H1 (cell line): ENCODE data around the gene KAT8. TPM values are rescaled to one million over a fixed set of nuclear protein-coding genes. Genes with fewer than 3 reads are reported as not detected.

Experiments
- CTCF ChIA-PET: fragments of 300-600 bp; sonication (Branson Sonifier 250); formaldehyde crosslinking; loops from one replicate; lab custom pipeline; 2021; ENCODE audit not compliant: partially characterized antibody; lab: Charles Lee
- POLR2A ChIA-PET: fragments of 300-600 bp; sonication (Branson Sonifier 250); formaldehyde crosslinking; loops from one replicate; lab custom pipeline; 2021; ENCODE audit warnings: inconsistent platforms; ENCODE audit not compliant: partially characterized antibody; lab: Charles Lee
- DNase-seq, 2 experiments: peaks; one replicate each; pipeline versions ENCODE4 v3.0.0 to v3.0.0-alpha.2; 2010 to 2022; ENCODE audit warnings: low spot score in 2 of 2, low read depth in 1 of 2, mixed read lengths in 1 of 2
- FAIRE-seq: peaks from 2 replicates; lab custom pipeline; 2011; peaks lifted over from hg19 to GRCh38; lab: Jason Lieb, UNC
- H2AFZ ChIP-seq: 2 replicates; pipeline ENCODE4 v1.8.1; 2012; ENCODE audit warnings: low read length, inconsistent platforms
- H2AK5ac ChIP-seq: 2 replicates; pipeline ENCODE4 v1.6.1; 2013; ENCODE audit warnings: low read depth, low read length
- H2BK120ac ChIP-seq: replicated peaks from 2 replicates; pipeline ENCODE3; 2013; ENCODE audit warnings: low read depth, low read length, inconsistent platforms
- H2BK12ac ChIP-seq: 2 replicates; pipeline ENCODE4 v1.6.1; 2013; ENCODE audit warnings: low read depth, low read length
- H2BK15ac ChIP-seq: 2 replicates; pipeline ENCODE4 v1.6.1; 2013; ENCODE audit warnings: low read length
- H2BK20ac ChIP-seq: 2 replicates; pipeline ENCODE4 v1.6.1; 2013; ENCODE audit warnings: low read length
- H2BK5ac ChIP-seq: 2 replicates; pipeline ENCODE4 v1.6.1; 2013; ENCODE audit warnings: low read depth, low read length
- H3K14ac ChIP-seq: 2 replicates; pipeline ENCODE4 v1.6.1; 2013; ENCODE audit warnings: inconsistent platforms; ENCODE audit not compliant: insufficient read length
- H3K18ac ChIP-seq: 2 replicates; pipeline ENCODE4 v1.6.1; 2013; ENCODE audit warnings: low read length; ENCODE audit errors: extremely low read depth
- H3K23ac ChIP-seq: 2 replicates; pipeline ENCODE4 v1.6.1; 2013; ENCODE audit warnings: inconsistent platforms; ENCODE audit not compliant: insufficient read length
- H3K23me2 ChIP-seq: 2 replicates; pipeline ENCODE4 v1.6.1; 2013; ENCODE audit warnings: low read depth, low read length
- H3K27ac ChIP-seq: 2 replicates; pipeline ENCODE4 v1.6.1; 2011; ENCODE audit warnings: low read depth, low read length, inconsistent platforms
- H3K27me3 ChIP-seq, 4 experiments: replicated peaks in 1 of 4; 1 replicate in 1 of 4; 2 replicates in 3 of 4; pipeline versions ENCODE4 v1.6.1 to v1.8.1; 2011 to 2013; ENCODE audit warnings: low read length in 3 of 4, mild to moderate bottlenecking in 3 of 4, inconsistent platforms in 2 of 4, mixed read lengths in 2 of 4, moderate library complexity in 1 of 4; ENCODE audit not compliant: control insufficient read depth in 3 of 4, insufficient read depth in 3 of 4; ENCODE audit errors: extremely low read depth in 1 of 4
- H3K36me3 ChIP-seq, 4 experiments: 2 replicates each; pipeline versions ENCODE4 v1.6.1 to v1.8.1; 2011 to 2013; ENCODE audit warnings: mild to moderate bottlenecking in 4 of 4, low read length in 3 of 4, moderate library complexity in 2 of 4, control low read depth in 1 of 4, inconsistent platforms in 1 of 4; ENCODE audit not compliant: insufficient read depth in 4 of 4, control insufficient read depth in 2 of 4
- H3K4ac ChIP-seq: replicated peaks from 2 replicates; pipeline ENCODE3; 2013; ENCODE audit warnings: low read length, low read depth, mixed read lengths, inconsistent platforms; ENCODE audit not compliant: insufficient read length
- H3K4me1 ChIP-seq, 4 experiments: replicated peaks in 1 of 4; 1 replicate in 1 of 4; 2 replicates in 3 of 4; pipeline versions ENCODE4 v1.6.1 to v1.8.1; 2011 to 2013; ENCODE audit warnings: low read length in 3 of 4, inconsistent platforms in 2 of 4, mixed read lengths in 1 of 4; ENCODE audit not compliant: insufficient read depth in 4 of 4, control insufficient read depth in 3 of 4
- H3K4me2 ChIP-seq, 2 experiments: 2 replicates each; pipeline versions ENCODE4 v1.6.1 to v1.8.1; 2011 to 2013; ENCODE audit warnings: low read depth in 2 of 2, low read length in 2 of 2, control low read depth in 1 of 2, inconsistent platforms in 1 of 2, mild to moderate bottlenecking in 1 of 2; ENCODE audit not compliant: insufficient read depth in 1 of 2
- H3K4me3 ChIP-seq, 4 experiments: fragments of 200-600, 300-600 bp in 1 of 4; sonication (generic), shearing (Covaris generic), sonication (Bioruptor Twin) in 1 of 4; 2 replicates each; pipeline versions ENCODE4 v1.5.1 to v1.8.1; 2011 to 2016; ENCODE audit warnings: low read length in 4 of 4, low read depth in 3 of 4, control low read depth in 2 of 4, inconsistent platforms in 2 of 4, mild to moderate bottlenecking in 2 of 4, mixed read lengths in 1 of 4, moderate library complexity in 1 of 4; ENCODE audit not compliant: insufficient read depth in 2 of 4; ENCODE audit errors: extremely low read depth in 1 of 4
- H3K56ac ChIP-seq: replicated peaks from 2 replicates; pipeline ENCODE3; 2013; ENCODE audit warnings: low read depth, mild to moderate bottlenecking, mixed read lengths, low read length, inconsistent platforms; ENCODE audit not compliant: insufficient read length
- H3K79me1 ChIP-seq: 2 replicates; pipeline ENCODE4 v1.6.1; 2013; ENCODE audit warnings: low read depth, low read length, control low read depth
- H3K79me2 ChIP-seq, 2 experiments: 2 replicates each; pipeline versions ENCODE4 v1.6.1 to v1.8.1; 2012 to 2013; ENCODE audit warnings: low read length in 2 of 2, mild to moderate bottlenecking in 2 of 2, inconsistent platforms in 1 of 2; ENCODE audit not compliant: insufficient read depth in 2 of 2, control insufficient read depth in 1 of 2
- H3K9ac ChIP-seq, 4 experiments: replicated peaks in 1 of 4; 1 replicate in 1 of 4; 2 replicates in 3 of 4; pipeline versions ENCODE4 v1.6.1 to v1.8.1; 2011 to 2013; ENCODE audit warnings: low read depth in 3 of 4, low read length in 3 of 4, control low read depth in 2 of 4, mild to moderate bottlenecking in 2 of 4, moderate library complexity in 2 of 4, inconsistent platforms in 1 of 4; ENCODE audit errors: extremely low read depth in 1 of 4
- H3K9me3 ChIP-seq, 2 experiments: 2 replicates each; pipeline versions ENCODE4 v1.6.1 to v1.8.1; 2012 to 2013; ENCODE audit warnings: mild to moderate bottlenecking in 2 of 2, moderate library complexity in 2 of 2, control low read depth in 1 of 2, inconsistent platforms in 1 of 2, low read depth in 1 of 2, low read length in 1 of 2, mixed read lengths in 1 of 2; ENCODE audit not compliant: insufficient read depth in 2 of 2
- H4K20me1 ChIP-seq, 2 experiments: replicated peaks in 1 of 2; 2 replicates each; pipeline versions ENCODE3 to v1.8.1; 2011 to 2013; ENCODE audit warnings: inconsistent platforms in 2 of 2, low read length in 2 of 2, mild to moderate bottlenecking in 1 of 2; ENCODE audit not compliant: insufficient read depth in 2 of 2, control insufficient read depth in 1 of 2
- H4K5ac ChIP-seq: 2 replicates; pipeline ENCODE4 v1.6.1; 2013; ENCODE audit warnings: low read length, low read depth, mixed read lengths, inconsistent platforms; ENCODE audit not compliant: insufficient read length
- H4K8ac ChIP-seq: 2 replicates; pipeline ENCODE4 v1.8.0; 2013; ENCODE audit warnings: mild to moderate bottlenecking, moderate library complexity, low read length, inconsistent platforms; ENCODE audit not compliant: insufficient read depth; ENCODE audit errors: extremely low read depth
- H4K91ac ChIP-seq: replicated peaks from 2 replicates; pipeline ENCODE3; 2013; ENCODE audit warnings: low read length, mixed read lengths, inconsistent platforms; ENCODE audit not compliant: insufficient read length
- EZH2 ChIP-seq: fragments of 200-600 bp; sonication (generic); IDR thresholded peaks from 2 replicates; pipeline ENCODE4 v1.7.1; 2012; ENCODE audit warnings: low read depth, mild to moderate bottlenecking, moderate library complexity, low read length, inconsistent platforms; ENCODE audit not compliant: severe bottlenecking
- KDM4A ChIP-seq: IDR thresholded peaks from one replicate; pipeline ENCODE4 v1.7.1; 2012; ENCODE audit warnings: low read depth, mild to moderate bottlenecking, moderate library complexity, low read length, inconsistent platforms; ENCODE audit not compliant: severe bottlenecking
- SIN3A ChIP-seq, 2 experiments: IDR thresholded peaks in 1 of 2; conservative IDR thresholded peaks in 1 of 2; 2 replicates each; pipeline ENCODE4 v1.6.1; 2011 to 2012; ENCODE audit warnings: low read length in 2 of 2, improper control_type of control experiment in 1 of 2, low read depth in 1 of 2, mild to moderate bottlenecking in 1 of 2
- SIRT6 ChIP-seq: IDR thresholded peaks from one replicate; pipeline ENCODE4 v1.7.1; 2012; ENCODE audit warnings: low read length, inconsistent platforms
- WGBS, 2 experiments: shearing (Covaris generic) in 1 of 2; methylation state at CpG; one replicate each; pipeline versions ENCODE4 v1.1.6 to v1.1.7; 2013 to 2015; ENCODE audit warnings: low lambda C conversion rate in 2 of 2, mixed read lengths in 2 of 2, inconsistent platforms in 1 of 2, low coverage in 1 of 2, missing lambda C conversion rate in 1 of 2; ENCODE audit not compliant: insufficient replicate concordance in 2 of 2, insufficient coverage in 1 of 2, insufficient read length in 1 of 2; ENCODE audit errors: extremely low coverage in 1 of 2, missing lambda C conversion rate in 1 of 2; 5-methylcytosine and 5-hydroxymethylcytosine counted together
- polyA plus RNA-seq, 7 experiments: library from polyadenylated mRNA; depleted of rRNA in 3 of 7; stranded (reverse) in 5 of 7; unstranded in 2 of 7; fragments of >200 nt in 5 of 7; fragments of 200-250 nt in 2 of 7; gene quantifications; 1 replicate in 5 of 7; 2 replicates in 1 of 7; 4 replicates in 1 of 7; pipeline versions ENCODE4 v1.2.1 to v1.2.3, GENCODE V29; 2011 to 2013; ENCODE audit warnings: missing spikeins in 2 of 7, mixed read lengths in 2 of 7
- total RNA-seq: library from RNA; stranded (reverse); fragmentation: NEBNext Ultra II Directional; extraction: Animal tissue kit (Norgen Biotek cat#: 25700); gene quantifications from 2 replicates; pipeline ENCODE4 v1.2.1, GENCODE V29; 2021

The KAT8 gene
- total and polyA plus RNA-seq, 2 of the 8 experiments (the other 6 are each of a cell fraction or from before 2014, with no cell fraction given): 52.6 to 61.6 TPM

DNA sequence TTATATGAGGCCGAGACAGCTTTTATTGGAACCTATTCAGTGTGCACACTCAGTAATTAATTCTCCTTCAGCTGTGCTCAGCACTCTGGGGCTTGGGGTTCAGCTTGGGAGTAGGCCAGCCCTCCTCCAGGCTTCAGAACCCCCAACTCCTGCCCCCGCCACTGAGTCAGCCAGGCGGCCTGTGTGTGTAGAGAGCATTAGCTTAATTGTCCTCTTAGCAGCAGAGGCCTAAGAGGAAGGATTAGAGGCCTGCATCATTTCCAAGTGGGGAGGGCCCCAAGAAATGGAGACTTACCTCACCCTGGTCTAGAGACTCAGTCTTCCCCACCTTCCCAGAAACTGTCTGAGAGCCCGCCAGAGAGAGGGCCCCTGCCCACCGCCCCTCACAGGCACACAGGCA lies 29.5 kb upstream of the KAT8 start:
- H3K27me3 ChIP-seq: no peaks in the 10 kb centered on the region
- H3K23me2 ChIP-seq: no peaks in the 10 kb centered on the region
- no peak overlapping the region for H4K8ac ChIP-seq
- POLR2A ChIA-PET: interaction anchor here (1.1 to 1.5 kb wide), 4 partner anchors 14 to 96 kb away, joined by 3 to 5 read pairs (median 4); partner anchors contain the start of gene PRSS8
- H3K14ac ChIP-seq: no peak overlapping the region
- H2BK20ac ChIP-seq: no peak overlapping the region
- no peak for FAIRE-seq
- H3K4me2 ChIP-seq: no peak overlapping the region
- no peak overlapping the region for H3K4me3 ChIP-seq
- H3K18ac ChIP-seq: no peak overlapping the region
- no peak overlapping the region for H2AK5ac ChIP-seq
- H3K27ac ChIP-seq: no peak overlapping the region
- peaks cover 12% of the 10 kb centered on the region for H3K79me1 ChIP-seq
- H2AFZ ChIP-seq: no peak overlapping the region
- no peak overlapping the region for H2BK5ac ChIP-seq
- no peak overlapping the region for H2BK12ac ChIP-seq
- no peak overlapping the region for H3K56ac ChIP-seq
- H3K36me3 ChIP-seq: peaks cover 0 to 17% (median 6%) of the 10 kb centered on the region in 4 experiments; a peak in 5 of 8 replicates
- TF ChIP-seq EZH2: no peak
- TF ChIP-seq SIRT6: no peak
- TF ChIP-seq SIN3A (conservative IDR thresholded peaks at IDR 0.05 in 1 of 2, IDR thresholded peaks at IDR 0.05 in 1 of 2; ENCODE audit: low read depth in 1 of 2, low read length in 2 of 2): no peak
- TF ChIP-seq KDM4A: no peak
- H4K5ac ChIP-seq: no peak overlapping the region
- CTCF ChIA-PET: interaction anchor here (1.1 to 3.0 kb wide), 4 partner anchors 9 to 73 kb away, joined by 3 to 14 read pairs (median 5); no protein-coding TSS in a partner anchor
- H3K9me3 ChIP-seq: no peaks in the 10 kb centered on the region
- peaks cover 8 to 27% of the 10 kb centered on the region in 2 experiments for H4K20me1 ChIP-seq
- H3K9ac ChIP-seq: no peak overlapping the region
- H3K4ac ChIP-seq: no peak overlapping the region
- H3K23ac ChIP-seq: no peak overlapping the region
- 90% methylated on average over 4 of the region's 5 CpGs; no CpG with 5 or more reads in 1 of the 2 experiments for WGBS, 2 experiments
- no peak for DNase-seq
- peaks cover 0 to 3% (median 0%) of the 10 kb centered on the region in 4 experiments; a peak in 1 of 7 replicates for H3K4me1 ChIP-seq
- no peak overlapping the region for H2BK15ac ChIP-seq
- H3K79me2 ChIP-seq: peaks cover 0 to 7% of the 10 kb centered on the region in 2 experiments; a peak in 1 of 4 replicates
- H4K91ac ChIP-seq: no peak overlapping the region
- H2BK120ac ChIP-seq: no peak overlapping the region
